HG03175 (cell line): ENCODE results near the gene KMO.

Experiments used
- ATAC-seq: cut with Tn5 transposase; IDR thresholded peaks from one replicate; pipeline ENCODE4 v1.9.1; 2021; ENCODE audit warnings: mild to moderate bottlenecking, moderate library complexity; ENCODE audit not compliant: unreplicated experiment

KMO gene

DNA sequence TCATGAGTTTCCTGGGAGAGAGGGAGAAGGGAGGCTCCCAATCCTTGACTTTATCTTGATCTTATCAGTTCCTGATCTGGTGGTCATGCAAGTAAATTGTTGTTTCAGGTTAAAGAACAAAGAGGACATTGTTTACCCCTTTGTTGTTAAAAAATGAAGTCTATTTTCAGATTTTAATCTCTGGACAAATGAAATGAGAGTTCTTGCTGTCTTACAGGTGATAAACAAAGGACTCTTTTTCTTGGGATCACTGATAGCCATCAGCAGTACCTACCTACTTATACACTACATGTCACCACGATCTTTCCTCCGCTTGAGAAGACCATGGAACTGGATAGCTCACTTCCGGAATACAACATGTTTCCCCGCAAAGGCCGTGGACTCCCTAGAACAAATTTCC lies 59.6 kb downstream of the KMO start:
- ATAC-seq, result no peak

DNA sequence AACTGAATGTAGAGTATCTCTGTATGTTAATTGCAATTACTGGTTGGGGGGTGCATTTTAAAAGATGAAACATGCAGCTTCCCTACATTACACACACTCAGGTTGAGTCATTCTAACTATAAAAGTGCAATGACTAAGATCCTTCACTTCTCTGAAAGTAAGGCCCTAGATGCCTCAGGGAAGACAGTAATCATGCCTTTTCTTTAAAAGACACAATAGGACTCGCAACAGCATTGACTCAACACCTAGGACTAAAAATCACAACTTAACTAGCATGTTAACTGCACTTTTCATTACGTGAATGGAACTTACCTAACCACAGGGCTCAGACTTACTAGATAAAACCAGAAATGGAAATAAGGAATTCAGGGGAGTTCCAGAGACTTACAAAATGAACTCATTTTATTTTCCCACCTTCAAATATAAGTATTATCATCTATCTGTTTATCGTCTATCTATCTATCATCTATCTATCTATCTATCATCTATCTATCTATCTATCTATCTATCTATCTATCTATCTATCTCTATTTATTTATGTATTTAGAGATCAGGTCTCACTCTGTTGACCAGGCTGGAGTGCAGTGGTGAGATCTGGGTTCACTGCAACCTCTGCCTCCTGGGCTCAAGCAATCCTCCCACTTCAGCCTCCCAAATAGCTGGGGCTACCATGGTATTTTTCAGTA lies 60.2 kb downstream of the KMO start:
- ATAC-seq, result peak; percentile 62

DNA sequence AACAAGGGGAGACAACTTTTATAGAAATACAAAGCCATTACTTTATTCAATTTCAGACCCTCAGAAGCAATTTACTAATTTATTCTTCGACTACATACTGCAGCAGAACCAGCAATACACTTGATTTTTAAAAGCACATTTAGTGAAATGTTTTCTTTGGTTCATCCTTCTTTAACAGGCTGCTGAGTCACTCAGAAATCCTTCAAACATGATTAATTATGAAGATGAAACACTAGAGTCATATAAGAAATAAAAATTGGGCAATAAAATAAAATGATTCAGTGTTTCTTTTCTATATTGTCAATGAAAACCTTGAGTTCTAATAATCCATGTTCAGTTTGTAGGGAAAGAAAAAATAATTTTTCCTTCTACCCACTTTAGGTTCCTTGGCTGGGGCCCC lies 61.0 kb downstream of the KMO start:
- ATAC-seq, result no peak

DNA sequence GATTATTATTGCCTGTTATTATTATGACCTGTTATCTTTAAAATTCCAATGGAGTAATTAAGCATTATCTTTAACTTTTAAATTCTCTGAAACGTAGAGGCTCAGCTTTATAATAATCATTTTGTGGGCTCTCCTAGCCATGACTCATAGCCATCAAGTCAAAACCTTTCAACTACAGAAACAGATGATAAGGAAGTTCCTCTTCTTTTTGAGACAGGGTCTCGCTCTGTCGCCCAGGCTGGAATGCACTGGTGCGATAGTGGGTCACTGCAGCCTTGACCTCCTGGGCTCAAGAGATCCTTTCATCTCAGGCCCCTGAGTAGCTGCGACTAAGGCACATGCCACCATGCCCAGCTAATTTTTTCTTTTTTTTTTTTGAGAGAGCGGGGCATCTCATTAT lies 64.5 kb downstream of the KMO start:
- ATAC-seq, result no peak

- ATAC-seq, result no peak
Observed at GRCh38 chr1:241598249-241598648, 66.1 kb downstream of the KMO start.

GRCh38 chr1:241600496-241600901 lies 68.3 kb downstream of the KMO start:
- ATAC-seq, result peak; percentile 92

DNA sequence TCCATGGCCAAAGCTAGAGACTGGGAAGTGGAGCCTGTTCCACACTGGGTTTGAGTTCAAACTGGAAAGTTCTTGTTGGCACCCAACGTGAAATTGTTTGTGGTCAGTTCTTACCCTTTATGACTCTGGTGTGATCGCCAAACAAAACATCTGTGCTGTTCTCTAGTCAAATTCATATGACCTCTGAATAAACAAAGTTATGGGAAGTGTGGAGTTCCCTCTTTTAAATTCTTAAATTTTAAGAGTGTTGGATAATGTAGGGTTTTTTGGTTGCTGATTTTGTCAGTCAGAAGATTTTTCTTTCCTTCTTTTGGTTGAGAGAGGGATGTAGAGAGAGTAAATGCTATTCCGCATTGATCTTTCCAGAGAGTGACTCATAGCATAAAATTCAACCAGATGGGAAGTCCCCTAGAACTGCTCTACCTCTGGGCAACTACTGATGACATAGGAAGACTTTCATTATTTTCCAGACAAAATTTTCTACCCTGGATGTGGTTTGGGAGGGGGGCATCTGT lies 71.6 kb downstream of the KMO start:
- ATAC-seq, result no peak

DNA sequence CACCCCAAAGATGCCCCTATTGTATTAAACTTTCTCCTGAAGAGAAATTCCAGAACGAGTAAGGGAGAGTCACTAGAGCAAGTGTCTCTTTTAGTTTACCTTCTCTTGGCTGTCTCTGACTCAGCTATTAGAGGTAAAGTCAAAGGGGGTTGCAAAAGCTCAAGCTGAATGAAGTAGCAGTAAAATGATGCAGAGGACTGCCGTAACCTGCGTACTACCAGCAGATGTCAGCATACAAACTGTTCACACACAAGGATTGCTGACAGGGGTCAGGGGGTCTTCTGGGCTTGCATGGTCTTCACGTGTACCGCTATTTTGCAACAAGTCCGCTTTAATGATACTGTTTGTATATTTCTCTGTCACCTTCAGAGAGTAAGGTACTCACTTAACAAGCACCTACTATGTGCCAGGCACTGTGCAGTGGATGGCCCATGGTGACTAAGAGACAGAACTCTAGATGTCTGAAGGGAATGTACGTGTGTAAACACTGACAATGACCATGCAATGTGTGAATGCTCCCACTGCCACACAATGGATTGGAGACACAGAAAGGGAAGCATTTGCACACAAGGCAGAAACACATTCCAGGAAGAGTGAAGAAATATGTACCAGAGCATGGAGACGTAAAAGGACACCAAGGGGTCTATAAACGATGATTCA lies 73.1 kb downstream of the KMO start:
- no peak for ATAC-seq

DNA sequence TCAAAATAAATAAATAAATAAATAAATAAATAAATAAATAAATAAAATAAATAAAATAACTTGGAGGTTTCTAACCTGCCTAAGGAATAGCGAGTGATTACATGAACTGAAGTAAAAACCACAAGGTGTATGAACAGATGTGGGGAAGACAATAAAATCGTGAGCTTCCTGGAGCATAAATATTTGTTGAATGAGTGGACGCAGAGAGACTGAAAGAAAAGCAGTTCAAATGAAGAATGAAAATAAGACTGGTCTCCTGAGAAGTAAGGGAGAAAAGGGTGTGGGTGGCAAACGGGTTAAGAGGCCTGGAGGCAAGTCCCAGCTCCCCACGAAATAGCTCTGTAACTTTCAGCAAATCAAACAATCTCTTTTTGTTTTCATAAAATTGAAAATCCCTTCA lies 74.4 kb downstream of the KMO start:
- no peak for ATAC-seq

- no peak for ATAC-seq
Observed at GRCh38 chr1:241607497-241607896, 75.3 kb downstream of the KMO start.

DNA sequence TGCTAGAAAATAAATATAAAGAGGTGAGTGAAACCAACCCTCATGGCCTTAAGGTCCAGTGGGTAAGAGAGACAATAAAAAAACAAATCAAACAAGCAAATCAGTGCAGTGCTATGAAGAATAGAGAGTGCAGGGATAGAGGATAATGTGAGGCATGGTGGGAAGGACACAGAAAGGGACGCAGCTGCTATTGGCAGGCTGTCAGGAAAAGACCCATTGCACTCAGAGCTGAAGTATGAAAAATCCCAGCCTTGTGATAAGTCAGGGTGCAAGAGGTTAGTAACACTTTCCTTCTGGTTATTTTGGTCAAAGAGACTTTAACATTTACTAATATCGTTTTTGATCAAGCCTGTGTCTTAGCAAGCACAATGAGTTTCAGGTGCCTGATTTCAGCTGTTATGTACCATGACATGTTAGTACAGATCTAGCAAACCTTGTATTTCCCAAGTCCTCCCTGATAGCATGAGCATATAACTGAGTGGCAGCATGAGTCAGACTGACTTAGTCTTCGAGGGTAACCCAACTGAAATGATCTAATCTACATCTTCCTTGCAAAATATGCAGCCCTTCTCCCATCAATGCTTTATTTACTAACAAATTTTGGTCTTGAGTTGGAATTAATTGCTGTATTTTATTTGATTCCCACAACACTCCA lies 76.3 kb downstream of the KMO start:
- no peak for ATAC-seq

GRCh38 chr1:241610056-241610815 lies 78.1 kb downstream of the KMO start:
- ATAC-seq, result no peak

- ATAC-seq, result peak; percentile 95
Observed at GRCh38 chr1:241611063-241611462, 78.9 kb downstream of the KMO start.

- no peak for ATAC-seq
Observed at GRCh38 chr1:241611736-241612135, 79.6 kb downstream of the KMO start.

DNA sequence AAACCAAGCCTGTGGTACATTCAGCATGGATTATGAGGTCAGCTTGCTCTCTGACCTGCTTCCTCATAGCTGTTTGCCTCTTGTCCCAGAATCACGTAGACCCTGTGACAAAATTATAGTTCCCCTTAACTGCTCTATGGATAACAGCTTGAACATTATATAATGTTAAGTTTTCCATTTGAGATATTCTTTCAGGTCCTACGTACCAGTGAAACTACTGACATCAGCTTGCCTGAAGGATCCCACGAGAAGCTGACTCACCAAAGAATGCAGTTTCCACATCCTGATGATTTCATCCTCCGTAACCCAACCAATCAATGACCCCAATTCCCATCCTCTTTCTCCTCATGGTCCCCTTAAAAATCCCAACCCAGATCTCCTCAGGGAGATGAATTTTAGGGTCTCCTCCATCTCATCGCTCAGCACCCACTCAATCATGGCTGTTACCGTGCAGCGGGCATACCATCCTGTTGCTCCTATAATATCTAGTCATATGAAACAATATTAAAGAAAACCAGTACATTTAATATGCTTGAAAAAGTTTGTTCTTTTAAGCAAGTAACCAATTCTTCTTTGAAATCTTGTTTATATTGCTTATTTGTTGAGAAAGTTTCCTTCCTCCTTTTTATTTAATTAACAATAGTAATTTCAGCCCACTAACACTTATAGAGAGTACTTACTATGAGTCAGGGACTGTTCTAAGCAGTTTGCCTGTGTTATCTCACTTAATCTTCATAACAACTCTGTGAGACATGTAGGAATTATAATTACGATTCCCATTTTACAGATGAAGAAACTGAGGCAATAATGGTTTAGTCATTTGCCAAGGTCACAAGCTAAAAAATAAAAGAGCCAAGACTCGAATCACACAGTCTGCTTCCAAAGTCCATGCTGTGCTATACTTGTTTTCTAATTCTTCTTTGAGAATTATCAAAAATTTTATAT lies 80.6 kb downstream of the KMO start:
- no peak for ATAC-seq

DNA sequence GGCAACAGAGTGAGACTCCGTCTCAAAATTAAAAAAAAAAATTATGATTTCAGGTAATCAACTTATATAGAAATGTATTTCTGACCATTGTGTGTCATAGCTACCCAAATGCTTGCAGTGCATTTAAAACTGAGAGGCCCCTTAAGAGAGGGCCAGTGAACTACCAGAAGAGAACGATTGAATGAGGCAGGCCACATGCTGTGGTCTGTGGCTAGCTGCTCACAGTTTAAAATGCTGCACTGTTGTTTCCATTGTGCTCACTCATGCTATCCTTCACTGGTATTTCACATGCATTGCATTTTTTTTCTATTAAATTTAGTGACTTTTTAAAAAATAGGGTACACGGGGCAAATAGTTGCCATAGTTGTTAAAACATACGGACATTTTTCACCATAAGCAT lies 82.0 kb downstream of the KMO start:
- no peak for ATAC-seq

DNA sequence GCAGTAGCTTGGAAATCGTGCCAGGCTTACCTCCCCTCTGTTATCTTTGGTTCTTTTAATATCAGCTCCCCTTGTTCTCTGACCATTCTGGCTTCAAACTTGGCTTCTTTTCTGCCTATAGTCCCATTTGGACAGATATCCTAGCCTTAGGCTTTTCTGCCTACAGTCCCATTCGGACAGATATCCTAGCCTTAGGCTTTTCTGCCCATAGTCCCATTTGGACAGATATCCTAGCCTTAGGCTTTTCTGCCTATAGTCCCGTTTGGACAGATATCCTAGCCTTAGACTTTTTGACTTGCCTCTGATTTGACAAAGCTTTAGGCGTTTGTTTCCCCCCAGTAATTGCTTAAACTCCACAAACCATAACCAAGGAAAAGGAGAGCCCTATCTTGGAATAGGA lies 82.4 kb downstream of the KMO start:
- ATAC-seq, result no peak

GRCh38 chr1:241615043-241615974 lies 83.1 kb downstream of the KMO start:
- ATAC-seq, result no peak

- no peak for ATAC-seq
Observed at GRCh38 chr1:241617426-241617825, 85.2 kb downstream of the KMO start.
